Anterior cingulate cortex (tissue), 58 donors: Measurements from ENCODE around the gene DHTKD1.
"Not testable (repeated sequence)": the region's sequence is repeated elsewhere in the genome, so short reads cannot be mapped to it uniquely, and the experiment has no call there.

ENCODE experiments used
- DNase-seq, 58 donors: peaks; one replicate each; lab custom pipeline; 2025; lab: John Stamatoyannopoulos, UW

The DHTKD1 gene

GRCh38 chr10:12061124-12061523 is 7.6 kb upstream of the DHTKD1 start:
- DNase-seq = no peak

DNA sequence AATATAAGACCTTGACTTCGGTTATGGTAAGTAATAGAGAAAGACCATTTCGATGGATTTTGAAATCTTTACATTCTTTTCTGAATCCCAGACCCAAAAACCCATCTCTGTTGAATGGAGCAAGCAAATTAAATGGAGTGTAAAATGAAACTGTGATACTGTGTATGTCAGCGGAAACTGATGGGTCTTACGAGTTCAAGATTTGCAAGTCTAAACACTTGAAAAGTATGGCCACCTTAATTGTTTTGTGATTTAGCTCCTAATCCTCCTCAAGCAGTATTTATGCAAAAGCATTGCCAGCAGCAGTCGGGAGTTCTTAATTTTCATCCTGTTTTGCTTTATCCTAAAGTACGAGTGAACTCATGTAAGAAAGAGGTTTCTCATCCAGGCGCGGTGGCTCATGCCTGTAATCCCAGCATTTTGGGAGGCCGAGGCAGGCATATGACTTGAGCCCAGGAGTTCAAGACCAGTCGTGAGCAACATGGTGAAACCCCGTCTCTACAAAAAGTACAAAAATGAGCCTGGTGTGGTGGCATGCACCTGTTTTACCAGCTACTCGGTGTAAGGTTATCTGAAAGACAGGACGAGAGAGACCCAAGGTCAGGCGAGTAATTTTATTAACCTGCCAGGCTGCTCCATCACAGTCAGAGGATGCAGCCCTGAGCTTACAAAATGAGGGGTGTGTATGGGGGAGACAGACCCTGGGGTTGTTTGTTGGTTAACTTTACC is 5.8 kb upstream of the DHTKD1 start:
- DNase-seq = no peak

GRCh38 chr10:12063483-12063818 is 5.3 kb upstream of the DHTKD1 start:
- DNase-seq = no peak

- DNase-seq = no peak
These were observed 1.4 kb upstream of the DHTKD1 start for GRCh38 chr10:12067336-12067735.

GRCh38 chr10:12071441-12071840 is 2.7 kb downstream of the DHTKD1 start:
- not testable (repeated sequence) for DNase-seq

DNA sequence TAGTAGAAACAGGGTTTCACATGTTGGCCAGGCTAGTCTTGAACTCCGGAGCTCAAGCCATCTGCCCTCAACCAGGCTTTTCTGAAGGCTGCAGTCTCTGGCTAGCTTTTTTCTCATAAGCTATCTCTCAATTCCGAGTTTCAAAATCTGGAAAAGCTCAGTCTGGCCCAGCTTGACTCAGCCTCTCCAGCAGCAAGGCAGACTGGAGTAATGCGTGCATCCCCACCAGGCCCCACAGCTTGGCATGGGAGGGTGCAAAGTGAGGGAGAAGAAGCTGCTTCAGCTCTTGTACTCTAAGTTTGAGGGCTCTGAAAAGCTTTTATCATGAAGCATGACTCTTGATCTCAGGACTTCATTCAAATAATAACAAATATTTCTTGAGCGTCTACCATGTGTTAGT is 4.8 kb downstream of the DHTKD1 start:
- DNase-seq = no peak

DNA sequence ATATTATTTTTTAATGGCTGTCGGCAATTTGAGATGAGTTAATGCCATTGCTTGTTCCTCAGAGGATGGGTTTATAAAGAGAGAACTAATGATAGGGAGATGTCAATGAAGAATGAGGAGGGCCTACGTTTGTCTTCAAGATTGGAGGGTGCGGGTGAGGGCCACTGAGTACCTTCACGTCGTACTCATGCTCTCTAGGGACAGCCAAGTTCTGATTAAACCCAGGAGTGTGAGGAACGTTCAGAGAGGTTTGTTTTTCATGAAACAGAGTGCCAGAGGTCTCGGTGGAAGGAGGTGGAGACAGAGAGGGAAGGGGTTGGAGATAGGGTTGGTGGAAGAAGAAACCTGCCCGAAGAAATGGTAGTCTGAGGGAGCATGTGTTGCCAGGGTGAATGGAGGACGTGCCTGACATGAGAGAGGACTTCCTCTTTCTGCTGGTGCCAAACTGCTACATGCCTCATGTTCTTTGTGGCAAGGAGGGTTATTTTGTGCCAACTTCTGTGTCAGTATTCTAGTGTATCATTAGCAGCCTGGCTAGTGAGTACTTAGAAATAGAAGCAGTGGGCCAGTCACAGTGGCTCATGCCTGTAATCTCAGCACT is 8.9 kb downstream of the DHTKD1 start:
- peak in 4 of 58 donors; percentile 3 to 11 (median 10) for DNase-seq

DNA sequence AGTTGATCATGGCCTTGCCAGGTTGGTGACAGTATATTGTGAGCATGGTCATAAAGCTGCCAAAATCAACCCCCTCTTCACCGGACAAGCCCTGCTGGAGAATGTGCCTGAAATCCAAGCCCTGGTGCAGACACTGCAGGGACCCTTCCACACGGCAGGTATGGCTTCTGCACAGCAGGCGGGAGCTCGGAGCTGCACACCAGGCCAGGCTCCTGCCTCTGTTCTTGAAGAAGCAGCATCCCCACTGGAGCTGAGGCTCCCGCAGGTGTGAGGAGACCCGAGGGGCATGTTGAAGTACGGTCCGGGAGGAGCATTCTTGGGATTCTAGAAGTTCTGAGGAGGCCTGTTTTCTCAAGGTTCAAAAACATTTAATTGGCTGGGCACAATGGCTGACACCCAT is 12.7 kb downstream of the DHTKD1 start:
- DNase-seq = no peak

DNA sequence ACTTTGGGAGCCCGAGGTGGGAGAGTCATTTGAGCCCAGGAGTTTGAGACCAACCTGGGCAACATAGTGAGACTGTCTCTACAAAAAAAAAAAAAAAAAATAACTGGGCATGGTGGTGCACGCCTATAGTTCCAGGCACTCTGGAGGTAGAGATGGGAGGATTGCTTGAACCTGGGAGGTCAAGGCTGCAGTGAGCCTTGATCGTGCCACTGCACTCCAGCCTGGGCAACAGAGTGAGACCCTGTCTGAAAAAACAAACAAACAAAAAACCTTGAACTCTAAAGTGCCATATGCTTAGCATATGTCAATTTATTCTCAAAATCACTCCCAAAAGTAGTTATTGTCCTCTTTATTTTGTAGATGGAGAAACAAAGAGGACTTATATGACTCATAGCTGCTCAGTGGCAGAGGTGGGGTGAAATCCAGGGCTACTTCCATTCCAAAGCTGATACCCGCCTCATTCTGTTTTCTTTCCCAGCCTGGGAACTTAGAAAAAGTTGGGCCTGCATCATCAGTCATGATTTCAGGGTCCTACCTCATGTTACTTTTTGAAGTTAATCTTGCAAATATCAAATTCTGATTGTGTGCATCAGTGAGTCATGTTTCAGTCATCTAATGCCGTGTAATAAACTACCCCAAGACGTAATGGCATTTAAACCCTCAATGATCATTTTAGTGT is 13.3 kb downstream of the DHTKD1 start:
- no peak for DNase-seq

GRCh38 chr10:12088919-12089318 is 20.2 kb downstream of the DHTKD1 start:
- DNase-seq = no peak

GRCh38 chr10:12091421-12091820 is 22.7 kb downstream of the DHTKD1 start:
- no peak for DNase-seq

- DNase-seq = not testable (repeated sequence)
These were observed 28.6 kb downstream of the DHTKD1 start for GRCh38 chr10:12097361-12097760.

- no peak for DNase-seq
These were observed 29.0 kb downstream of the DHTKD1 start for GRCh38 chr10:12097791-12098190.

GRCh38 chr10:12098966-12099365 is 30.2 kb downstream of the DHTKD1 start:
- DNase-seq = no peak

DNA sequence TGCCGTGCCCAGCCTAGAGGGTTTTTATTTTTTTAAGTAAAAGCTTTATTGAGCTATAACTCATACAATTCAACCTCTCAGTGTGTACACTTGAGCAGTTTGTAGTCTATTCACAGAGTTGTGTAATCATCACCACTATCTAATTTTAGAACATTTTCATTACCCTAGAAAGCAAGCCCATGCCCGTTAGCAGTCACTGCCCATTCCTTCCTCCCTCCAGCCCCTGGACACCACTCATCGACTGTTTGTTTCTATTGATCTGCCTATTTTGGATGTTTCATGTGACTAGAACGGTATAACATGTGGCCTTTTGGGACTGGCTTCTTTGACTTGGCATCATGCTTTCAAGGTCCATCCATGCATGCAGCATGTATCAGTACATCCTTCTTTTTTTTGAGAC is 35.0 kb downstream of the DHTKD1 start:
- no peak for DNase-seq

DNA sequence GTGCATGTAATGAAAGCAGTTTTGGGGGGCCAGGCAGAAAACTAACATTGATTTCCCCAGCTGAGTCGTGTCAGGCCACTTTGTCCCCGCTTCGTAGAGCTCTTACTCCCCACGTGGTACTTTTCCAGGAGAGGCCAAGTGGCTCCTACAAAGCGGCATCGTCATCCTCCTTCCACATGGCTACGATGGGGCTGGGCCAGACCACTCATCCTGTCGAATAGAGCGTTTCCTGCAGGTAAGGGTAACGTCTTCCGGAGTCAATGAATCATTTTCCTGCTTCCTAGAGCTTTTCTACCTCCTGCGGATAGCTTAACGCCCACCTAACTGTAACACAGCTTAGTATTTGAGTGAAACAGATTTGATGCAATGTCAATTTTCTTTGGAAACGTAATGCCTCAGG is 39.0 kb downstream of the DHTKD1 start:
- DNase-seq = no peak

DNA sequence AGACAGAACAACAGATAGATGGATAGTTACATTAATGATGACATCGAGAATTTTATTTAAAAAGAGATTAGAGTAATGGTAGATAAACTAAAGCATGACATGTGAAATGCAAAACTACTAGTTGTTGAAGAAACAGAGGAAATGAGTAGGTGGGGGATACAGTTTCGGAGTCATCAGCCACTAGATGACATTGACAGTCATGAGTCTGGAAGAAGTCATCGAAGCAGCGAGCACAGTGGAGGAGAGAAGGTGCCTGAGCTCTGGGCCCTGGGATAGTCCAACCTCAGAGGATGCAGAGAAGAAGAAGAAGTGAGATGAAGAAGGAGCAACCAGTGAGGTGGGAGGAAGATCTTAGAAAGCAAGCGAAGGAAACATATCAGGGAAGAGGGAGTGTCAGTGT is 40.5 kb downstream of the DHTKD1 start:
- DNase-seq = no peak

GRCh38 chr10:12111528-12111927 is 42.8 kb downstream of the DHTKD1 start:
- no peak for DNase-seq

DNA sequence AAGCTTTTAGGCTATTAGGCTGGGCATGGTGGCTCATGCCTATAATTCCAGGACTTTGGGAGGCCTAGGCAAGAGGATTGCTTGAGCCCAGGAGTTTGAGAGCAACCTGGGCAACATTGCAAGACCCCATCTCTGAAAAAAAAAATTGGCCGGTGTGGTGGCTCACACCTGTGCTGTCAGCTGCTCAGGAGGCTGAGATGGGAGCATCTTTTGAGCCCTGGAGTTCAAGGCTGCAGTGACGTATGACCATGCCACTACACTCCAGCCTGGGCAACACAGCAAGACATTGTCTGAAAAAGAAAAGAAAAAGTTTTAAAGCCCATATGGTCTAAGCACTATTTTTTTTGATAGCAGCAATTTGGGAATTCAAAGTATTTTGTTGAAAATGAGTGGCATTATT is 44.9 kb downstream of the DHTKD1 start:
- DNase-seq = no peak

GRCh38 chr10:12121673-12122072 is 52.9 kb downstream of the DHTKD1 start:
- DNase-seq = no peak

GRCh38 chr10:12129222-12130111 is 60.7 kb downstream of the DHTKD1 start, which contains the start of gene SEC61A2:
Gene SEC61A2, plus strand, starts transcription at chr10:12129677. Its CDS starts 111 bp downstream, at chr10:12129788.
- DNase-seq = peak; percentile 37 to 97 (median 91)
